ENCODE measurements around the gene BBS1.

BBS1 gene

DNA sequence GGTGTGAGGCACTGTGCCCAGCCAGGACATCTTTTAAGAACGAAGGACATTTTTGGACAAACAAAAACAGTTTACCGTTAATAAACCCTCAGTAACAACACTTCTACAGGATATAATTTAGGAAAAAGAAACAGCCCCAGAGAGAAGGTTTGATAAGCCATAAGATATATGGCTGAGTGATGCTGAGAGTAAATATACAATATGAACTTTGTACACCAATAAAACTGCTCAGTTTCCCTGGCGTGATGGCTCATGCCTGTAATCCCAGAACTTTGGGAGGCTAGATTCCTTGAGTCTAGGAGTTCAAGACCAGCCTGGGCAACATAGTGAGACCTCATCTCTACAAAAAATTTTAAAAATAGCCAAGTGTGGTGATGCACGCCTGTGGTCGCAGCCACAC lies 11.9 kb upstream of the BBS1 start:
- ChIA-PET POLR2A (no interaction called here), CTCF (interaction anchor here (0.9 kb wide), 1 partner anchor 13 kb away, joined by 3 read pairs; no protein-coding TSS in a partner anchor)
- H3K36me3 ChIP-seq (ENCODE audit: control insufficient read depth in 2 of 2, insufficient read depth in 1 of 2, low read length in 2 of 2) = peaks cover 0 to 44% of the 10 kb centered on the region in 2 experiments; a peak in 2 of 3 replicates
- no peak overlapping the region for H3K27ac ChIP-seq (ENCODE audit: extremely low read depth, low read depth, low read length)
- H3K4me1 ChIP-seq (ENCODE audit: control insufficient read depth, insufficient read depth, low read length) = no peaks in the 10 kb centered on the region
- no peak overlapping the region for H3K4me3 ChIP-seq (ENCODE audit: low read depth, low read length)
- H3K9me3 ChIP-seq (ENCODE audit: control insufficient read depth, insufficient read depth, low read depth, low read length) = no peaks in the 10 kb centered on the region
- TF ChIP-seq TCF7L2 (IDR thresholded peaks at IDR 0.05; ENCODE audit: borderline replicate concordance, low read depth, low read length) (no peak), GLIS2 (tag by site-specific recombination; IDR thresholded peaks at IDR 0.05) (no peak)

DNA sequence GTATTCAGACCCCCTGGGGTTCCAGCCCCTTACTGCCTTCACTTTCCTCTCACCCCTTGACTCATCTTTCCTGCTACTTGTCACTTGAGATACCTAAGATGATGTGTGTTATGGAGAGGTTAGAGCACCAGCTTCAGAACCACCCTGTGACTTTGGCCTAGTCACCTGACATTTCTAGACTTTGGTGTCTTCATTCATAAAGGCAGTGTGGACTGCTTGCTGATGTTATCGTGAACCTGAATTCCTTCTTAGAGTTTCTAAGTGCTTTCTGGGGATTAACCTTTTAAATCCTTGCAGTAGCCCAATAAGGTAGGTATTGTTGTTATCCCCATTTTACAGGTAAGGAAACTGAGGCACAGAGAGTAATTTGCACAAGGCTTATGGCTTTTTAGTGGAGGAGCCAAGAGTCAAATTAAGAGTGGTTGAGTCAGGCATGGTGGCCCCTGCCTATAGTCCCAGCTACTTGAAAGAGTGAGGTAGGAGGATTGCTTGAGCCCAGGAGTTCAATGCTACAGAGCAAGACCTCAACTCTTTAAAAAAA lies 5.1 kb upstream of the BBS1 start:
- no peak for TF ChIP-seq ZNF133 (tag by site-specific recombination; IDR thresholded peaks at IDR 0.05)
- TF ChIP-seq, protein P1, sequence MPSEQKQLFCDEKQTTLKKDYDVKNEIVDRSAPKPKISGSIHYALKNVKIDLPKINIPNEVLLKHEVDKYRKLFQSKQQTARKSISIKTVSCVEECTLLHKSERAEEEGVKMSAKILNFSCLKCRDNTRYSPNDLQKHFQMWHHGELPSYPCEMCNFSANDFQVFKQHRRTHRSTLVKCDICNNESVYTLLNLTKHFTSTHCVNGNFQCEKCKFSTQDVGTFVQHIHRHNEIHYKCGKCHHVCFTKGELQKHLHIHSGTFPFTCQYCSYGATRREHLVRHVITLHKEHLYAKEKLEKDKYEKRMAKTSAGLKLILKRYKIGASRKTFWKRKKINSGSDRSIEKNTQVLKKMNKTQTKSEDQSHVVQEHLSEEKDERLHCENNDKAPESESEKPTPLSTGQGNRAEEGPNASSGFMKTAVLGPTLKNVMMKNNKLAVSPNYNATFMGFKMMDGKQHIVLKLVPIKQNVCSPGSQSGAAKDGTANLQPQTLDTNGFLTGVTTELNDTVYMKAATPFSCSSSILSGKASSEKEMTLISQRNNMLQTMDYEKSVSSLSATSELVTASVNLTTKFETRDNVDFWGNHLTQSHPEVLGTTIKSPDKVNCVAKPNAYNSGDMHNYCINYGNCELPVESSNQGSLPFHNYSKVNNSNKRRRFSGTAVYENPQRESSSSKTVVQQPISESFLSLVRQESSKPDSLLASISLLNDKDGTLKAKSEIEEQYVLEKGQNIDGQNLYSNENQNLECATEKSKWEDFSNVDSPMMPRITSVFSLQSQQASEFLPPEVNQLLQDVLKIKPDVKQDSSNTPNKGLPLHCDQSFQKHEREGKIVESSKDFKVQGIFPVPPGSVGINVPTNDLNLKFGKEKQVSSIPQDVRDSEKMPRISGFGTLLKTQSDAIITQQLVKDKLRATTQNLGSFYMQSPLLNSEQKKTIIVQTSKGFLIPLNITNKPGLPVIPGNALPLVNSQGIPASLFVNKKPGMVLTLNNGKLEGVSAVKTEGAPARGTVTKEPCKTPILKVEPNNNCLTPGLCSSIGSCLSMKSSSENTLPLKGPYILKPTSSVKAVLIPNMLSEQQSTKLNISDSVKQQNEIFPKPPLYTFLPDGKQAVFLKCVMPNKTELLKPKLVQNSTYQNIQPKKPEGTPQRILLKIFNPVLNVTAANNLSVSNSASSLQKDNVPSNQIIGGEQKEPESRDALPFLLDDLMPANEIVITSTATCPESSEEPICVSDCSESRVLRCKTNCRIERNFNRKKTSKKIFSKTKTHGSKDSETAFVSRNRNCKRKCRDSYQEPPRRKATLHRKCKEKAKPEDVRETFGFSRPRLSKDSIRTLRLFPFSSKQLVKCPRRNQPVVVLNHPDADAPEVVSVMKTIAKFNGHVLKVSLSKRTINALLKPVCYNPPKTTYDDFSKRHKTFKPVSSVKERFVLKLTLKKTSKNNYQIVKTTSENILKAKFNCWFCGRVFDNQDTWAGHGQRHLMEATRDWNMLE (tag by site-specific recombination; conservative IDR thresholded peaks at IDR 0.05; ENCODE audit: low read depth) = no peak
- TF ChIP-seq KLF16 (tag by site-specific recombination; IDR thresholded peaks at IDR 0.05) = no peak
- TF ChIP-seq, protein P2, sequence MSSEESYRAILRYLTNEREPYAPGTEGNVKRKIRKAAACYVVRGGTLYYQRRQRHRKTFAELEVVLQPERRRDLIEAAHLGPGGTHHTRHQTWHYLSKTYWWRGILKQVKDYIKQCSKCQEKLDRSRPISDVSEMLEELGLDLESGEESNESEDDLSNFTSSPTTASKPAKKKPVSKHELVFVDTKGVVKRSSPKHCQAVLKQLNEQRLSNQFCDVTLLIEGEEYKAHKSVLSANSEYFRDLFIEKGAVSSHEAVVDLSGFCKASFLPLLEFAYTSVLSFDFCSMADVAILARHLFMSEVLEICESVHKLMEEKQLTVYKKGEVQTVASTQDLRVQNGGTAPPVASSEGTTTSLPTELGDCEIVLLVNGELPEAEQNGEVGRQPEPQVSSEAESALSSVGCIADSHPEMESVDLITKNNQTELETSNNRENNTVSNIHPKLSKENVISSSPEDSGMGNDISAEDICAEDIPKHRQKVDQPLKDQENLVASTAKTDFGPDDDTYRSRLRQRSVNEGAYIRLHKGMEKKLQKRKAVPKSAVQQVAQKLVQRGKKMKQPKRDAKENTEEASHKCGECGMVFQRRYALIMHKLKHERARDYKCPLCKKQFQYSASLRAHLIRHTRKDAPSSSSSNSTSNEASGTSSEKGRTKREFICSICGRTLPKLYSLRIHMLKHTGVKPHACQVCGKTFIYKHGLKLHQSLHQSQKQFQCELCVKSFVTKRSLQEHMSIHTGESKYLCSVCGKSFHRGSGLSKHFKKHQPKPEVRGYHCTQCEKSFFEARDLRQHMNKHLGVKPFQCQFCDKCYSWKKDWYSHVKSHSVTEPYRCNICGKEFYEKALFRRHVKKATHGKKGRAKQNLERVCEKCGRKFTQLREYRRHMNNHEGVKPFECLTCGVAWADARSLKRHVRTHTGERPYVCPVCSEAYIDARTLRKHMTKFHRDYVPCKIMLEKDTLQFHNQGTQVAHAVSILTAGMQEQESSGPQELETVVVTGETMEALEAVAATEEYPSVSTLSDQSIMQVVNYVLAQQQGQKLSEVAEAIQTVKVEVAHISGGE (tag by site-specific recombination; conservative IDR thresholded peaks at IDR 0.05; ENCODE audit: low read depth) = no peak
- no peak for TF ChIP-seq ZNF677 (tag by site-specific recombination; IDR thresholded peaks at IDR 0.05)
- H3K36me3 ChIP-seq (ENCODE audit: control insufficient read depth in 2 of 2, insufficient read depth in 1 of 2, low read length in 2 of 2) = peaks cover 0 to 19% of the 10 kb centered on the region in 2 experiments; a peak in 2 of 3 replicates
- ChIA-PET POLR2A (interaction anchor here (0.7 to 1.9 kb wide), 2 partner anchors 25 to 90 kb away, joined by 5 to 9 read pairs; partner anchors contain the start of gene DPP3), CTCF (no interaction called here)
- H3K27ac ChIP-seq (ENCODE audit: extremely low read depth, low read depth, low read length) = no peak overlapping the region
- H3K9me3 ChIP-seq (ENCODE audit: control insufficient read depth, insufficient read depth, low read depth, low read length) = no peaks in the 10 kb centered on the region
- no peak overlapping the region for H3K4me3 ChIP-seq (ENCODE audit: low read depth, low read length)
- no peaks in the 10 kb centered on the region for H3K4me1 ChIP-seq (ENCODE audit: control insufficient read depth, insufficient read depth, low read length)

DNA sequence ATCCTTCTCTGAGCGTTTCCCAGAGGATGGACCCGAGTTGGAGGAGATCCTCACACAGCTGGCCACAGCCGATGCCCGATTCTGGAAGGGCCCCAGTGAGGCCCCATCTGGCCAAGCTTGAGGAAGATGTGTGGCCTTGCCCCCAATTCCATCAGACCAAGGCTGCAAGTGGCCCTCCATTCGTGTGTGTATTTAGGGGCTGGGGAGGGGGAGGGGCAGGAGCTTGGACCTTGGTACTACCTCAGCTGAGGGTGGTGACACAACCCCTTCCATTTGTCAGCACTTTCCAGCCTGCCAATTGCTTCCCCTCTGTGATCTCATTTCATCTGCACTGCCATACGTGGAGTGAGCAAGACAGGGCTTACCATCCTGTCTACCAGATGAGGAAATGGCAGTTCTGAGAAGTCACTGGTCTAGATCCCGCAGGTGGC lies 1.3 kb upstream of the BBS1 start:
- H3K27ac ChIP-seq (ENCODE audit: extremely low read depth, low read depth, low read length) = no peak overlapping the region
- ChIA-PET POLR2A (interaction anchor here (1.2 kb wide), 1 partner anchor 16 kb away, joined by 10 read pairs; no protein-coding TSS in a partner anchor), CTCF (interaction anchor here (1.7 kb wide), 1 partner anchor 123 kb away, joined by 3 read pairs; no protein-coding TSS in a partner anchor)
- no peak for TF ChIP-seq BCL11B (tag by site-specific recombination; IDR thresholded peaks at IDR 0.05; ENCODE audit: low read depth)
- peak; percentile 66 for TF ChIP-seq ZNF335 (tag by site-specific recombination; conservative IDR thresholded peaks at IDR 0.05)
- H3K4me1 ChIP-seq (ENCODE audit: control insufficient read depth, insufficient read depth, low read length) = no peaks in the 10 kb centered on the region
- H3K4me3 ChIP-seq (ENCODE audit: low read depth, low read length) = no peak overlapping the region
- no peaks in the 10 kb centered on the region for H3K9me3 ChIP-seq (ENCODE audit: control insufficient read depth, insufficient read depth, low read depth, low read length)
- H3K36me3 ChIP-seq (ENCODE audit: control insufficient read depth in 2 of 2, insufficient read depth in 1 of 2, low read length in 2 of 2) = peaks cover 0 to 38% of the 10 kb centered on the region in 2 experiments; a peak in 2 of 3 replicates

All from HEK293 (cell line).